Hypothalamus (tissue), 51 donors: ENCODE results near the gene PPP1R13B.
A peak's percentile ranks its signal among the peaks of the same experiment; 100 is the strongest.

ENCODE experiments used
- DNase-seq, 51 donors: peaks; one replicate each; lab custom pipeline; 2025; lab: John Stamatoyannopoulos, UW

Gene PPP1R13B

DNA sequence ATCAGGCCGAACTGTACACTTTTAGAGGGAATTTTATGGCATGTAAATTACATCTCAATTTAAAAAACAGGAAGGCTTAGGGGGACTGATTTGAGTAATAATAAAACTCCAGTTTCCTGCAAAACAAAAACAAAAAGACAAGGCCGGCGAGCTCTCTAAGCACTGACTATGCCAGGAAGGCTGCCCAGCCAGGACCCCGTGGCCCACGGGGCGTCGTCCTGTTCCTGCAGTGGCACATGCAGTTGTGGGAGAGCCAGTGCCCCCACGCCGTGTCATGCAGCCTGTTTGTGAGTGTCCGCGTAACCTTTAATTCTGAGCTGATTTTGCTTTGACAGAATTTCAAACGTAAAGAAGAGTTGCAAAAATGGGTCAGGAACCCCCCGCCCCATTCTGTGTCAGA is 142.7 kb downstream of the PPP1R13B start:
- DNase-seq: no peak

DNA sequence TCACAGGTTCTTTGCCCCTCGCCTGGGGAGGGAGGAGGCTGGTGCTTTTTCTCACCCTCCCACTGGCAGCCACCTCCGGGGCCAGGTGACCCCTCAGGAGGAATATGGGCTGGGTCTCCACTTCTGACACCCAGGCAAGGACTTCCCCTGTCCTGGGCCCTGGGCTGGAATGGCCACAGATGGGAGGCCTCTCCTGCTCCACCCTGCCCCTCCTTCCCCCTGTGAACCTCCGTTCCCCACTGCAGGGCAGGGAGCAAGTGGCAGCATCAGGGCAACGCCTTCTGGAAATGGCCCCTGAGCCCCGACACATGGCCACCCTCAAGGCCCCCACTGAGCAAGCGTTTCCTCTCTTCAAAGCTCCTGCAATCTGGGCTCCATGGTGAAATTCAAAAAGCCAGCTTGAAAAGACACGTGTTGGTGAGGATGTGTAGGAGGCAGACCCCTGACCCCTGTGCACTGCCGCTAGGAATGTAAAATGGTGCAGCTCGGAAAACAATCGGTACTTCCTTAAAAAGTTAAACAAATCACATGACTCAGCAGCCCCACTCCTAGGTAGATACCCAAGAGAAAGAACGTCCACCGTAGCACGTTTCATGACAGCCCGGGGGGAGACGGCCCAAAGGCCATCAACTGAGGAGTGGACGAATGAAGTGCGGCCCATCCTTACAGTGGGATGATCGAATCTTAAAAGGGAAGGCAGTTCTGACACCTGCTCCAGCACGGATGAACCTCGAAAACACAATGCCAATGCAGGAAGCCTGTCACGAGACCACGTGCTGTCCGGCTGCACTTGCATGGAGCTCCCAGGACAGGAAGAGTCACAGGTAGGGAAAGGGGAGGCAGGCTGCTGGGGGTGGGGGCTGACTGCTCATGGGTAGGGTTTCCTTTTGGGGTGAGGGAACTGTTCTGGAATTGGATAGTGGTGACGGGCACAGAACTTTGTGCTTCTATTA is 143.7 kb downstream of the PPP1R13B start:
- DNase-seq: no peak

DNA sequence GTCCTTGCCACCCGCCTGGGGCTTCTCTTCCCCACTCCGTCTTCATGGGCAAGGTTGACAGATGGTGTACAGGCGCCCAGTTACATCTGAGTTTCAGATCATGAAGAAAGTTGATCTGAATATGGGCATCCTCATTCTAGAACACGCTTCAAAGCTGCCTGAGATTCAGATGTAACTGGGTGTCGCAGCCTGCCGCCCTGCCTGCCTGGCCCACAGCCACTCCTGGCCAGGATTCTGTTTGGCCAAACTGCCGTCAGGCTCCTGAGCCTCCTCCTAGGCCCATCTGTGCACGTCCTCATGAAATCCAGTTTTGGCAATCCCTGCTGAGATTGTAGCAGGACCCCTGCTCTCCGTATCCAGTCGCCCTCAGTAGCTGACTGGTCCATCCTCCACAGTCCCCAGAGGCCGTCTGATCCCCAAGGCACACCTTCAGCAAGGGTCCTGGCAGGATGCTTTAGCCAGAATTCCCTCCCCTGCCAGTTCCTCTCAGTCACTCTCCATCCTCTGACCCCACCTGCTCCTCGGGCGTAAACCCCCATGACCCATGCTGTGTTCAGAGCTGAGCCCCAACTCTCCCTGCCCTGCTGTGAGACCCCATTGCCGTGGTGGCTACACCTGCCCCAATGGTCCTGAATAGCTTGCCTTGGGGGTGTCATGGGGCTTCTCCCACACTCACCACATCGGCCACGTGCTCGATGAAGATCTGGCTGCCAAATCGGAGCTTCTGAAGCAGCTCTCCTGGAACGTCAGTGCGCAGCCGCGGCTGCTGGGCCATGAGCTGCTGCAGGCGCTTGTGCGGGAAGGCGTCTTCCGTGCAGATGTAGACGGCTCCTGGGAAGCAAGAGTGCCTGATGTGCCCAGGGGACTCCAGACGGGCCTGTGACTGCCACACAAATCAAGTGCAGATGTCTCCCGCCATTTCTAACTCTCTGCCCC is 144.6 kb downstream of the PPP1R13B start:
- no peak for DNase-seq

DNA sequence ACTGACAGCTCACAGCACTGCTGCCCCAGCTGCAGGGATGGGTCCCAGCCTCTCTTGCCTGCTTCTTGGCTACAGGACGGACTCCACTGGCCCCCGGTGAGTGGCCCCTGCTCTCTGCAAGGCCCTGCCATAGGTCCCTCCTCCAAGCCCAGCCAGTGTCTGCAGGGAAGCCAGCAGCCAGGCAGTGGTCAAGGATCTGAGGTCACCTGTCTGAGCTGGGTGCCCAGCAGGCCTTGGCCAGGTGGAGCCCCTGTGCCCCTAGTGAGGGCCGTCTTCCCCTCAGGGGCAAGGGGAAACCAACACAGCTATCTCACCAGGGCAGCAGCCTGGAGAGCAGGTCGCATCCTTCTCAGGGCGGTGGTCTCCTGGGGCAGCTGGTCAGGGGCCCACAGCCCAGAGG is 145.3 kb downstream of the PPP1R13B start:
- DNase-seq: no peak

DNA sequence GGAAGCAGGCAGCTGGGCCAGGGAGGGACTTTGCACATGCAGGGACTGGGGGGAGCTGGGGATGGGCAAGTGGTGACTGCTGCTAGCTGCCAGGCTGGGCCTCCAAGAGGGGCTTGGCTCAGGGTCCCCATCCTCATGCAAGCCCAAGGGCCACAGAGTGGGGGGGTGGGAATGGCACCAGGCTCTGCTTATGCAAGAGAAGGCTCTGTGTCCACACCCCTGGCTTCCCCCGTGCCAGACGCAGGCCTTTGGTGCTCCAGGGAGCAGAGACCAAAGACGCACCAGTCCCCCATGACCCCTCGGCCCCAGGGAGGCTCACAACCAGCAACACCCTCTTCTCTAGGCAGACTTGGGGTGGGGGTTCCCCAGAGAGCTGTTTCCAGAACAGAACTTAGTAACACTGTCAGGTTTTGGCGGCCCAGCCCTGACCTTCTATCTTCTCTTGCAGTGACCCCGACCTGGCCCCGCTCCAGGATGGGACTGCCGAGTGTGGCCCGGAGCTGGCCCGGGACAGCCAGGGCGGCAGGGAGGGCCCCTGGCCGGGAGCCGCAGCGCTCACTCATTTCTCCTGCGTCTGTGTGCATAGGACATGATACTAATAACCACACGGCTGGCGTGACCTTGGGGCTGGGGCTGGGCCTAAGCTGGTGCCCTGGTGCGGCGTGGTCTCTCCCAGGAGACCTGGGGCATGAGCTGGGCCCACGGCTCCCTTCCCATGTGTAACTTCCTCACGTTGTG is 146.5 kb downstream of the PPP1R13B start:
- DNase-seq: no peak

DNA sequence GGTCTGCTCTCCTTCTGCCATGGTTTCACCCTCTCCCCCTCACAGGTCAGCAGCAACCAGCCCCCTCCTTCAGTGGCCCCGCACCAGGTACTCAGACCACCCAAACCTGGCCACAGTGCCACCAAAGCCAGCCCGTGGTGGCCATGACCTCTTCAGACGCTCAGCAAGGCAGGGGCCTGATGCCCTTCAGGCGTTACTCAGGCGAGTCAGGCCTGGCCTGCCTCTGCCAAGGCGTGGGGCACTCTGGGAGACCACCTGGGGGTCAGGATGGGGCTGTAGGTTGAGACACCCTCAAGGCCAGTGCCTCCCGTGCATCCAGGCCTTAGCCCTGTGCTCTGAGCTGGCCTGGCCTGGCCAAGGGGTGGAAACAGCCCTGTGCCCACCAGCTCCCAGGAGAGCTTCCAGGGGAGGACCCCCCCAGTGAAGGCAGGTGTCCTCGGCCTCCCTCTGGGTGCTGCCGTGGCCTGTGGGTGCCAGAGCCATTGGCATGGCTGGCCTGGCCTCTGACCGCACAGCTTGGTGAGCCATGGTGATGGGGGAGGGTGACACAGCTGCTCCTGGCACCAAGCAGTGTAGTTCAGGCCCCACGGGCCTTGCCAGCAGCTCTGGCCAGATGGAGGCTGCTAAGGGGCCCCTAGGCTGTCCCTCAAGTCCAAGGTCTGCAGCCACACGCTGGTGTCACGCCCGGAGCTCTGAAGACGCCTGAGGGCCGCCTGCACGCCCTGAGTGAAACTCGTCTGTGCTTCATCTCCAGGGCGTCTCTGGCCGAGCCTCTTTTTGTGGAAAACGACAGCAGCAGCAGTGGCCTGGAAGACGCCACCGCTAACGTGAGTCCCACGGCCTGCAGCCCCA is 147.2 kb downstream of the PPP1R13B start:
- DNase-seq: peak in 32 of 51 donors; percentile 26 to 82 (median 54)

DNA sequence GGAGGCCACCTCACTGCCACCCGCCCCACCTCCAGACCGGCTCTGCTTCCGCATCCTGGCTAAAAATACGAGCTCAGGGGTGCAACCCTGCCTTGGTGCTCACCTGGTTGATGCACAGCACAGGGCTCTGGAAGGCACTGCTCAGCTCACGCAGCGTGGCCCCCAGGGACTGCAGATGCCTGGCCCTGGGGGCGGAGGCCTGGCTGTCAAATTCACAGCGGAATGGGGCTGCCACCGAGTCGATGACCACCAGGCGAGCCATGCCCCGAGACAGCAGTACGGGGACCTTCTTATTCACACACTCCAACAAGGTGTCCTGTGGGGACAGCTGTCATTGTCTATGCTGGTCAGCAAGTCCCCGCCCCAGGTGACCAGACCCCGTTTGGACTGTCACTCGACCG is 148.1 kb downstream of the PPP1R13B start:
- DNase-seq: no peak

DNA sequence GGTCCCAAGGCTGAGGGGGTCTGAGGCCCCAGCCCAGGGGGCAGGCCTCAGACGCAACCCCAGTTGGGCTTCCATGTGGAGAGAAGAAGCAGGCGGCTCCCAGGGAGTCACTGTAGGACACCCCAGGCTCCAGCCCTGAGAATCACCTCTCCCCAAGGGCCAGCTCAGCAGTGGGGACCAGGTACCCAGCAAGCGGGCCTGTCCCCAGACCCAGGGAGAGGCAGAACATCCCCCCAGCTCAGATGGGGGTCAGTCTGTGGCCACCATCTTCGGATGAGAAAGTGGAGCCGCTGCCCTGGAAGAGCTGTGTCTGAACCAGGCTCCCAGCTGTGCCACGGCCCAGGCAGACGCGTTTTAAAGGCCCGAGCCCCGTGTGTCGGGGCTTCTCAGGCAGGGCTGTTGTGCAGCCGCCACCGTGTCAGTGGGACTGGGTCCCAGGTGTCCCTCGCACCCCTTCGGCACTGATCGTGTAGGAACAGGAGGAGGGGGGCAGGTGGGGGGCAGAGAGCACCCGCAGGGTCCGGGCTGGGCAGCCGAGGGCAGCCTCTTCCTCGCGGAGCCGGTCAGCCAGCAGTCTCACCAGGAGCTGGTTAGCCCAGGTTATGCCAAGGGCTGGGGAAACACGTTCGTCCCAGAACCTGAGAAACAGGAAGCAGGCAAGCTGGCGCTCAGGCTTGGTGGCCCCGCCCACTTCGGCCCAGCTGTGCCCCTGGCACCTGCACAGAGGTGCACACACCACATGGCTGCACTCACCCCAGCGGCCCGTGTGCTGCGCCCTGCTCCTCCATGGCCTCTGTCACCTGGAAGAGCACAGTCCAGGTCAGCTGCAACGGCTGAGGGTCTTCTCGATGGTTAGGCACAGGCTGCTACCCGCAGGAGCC is 148.8 kb downstream of the PPP1R13B start:
- DNase-seq: no peak

DNA sequence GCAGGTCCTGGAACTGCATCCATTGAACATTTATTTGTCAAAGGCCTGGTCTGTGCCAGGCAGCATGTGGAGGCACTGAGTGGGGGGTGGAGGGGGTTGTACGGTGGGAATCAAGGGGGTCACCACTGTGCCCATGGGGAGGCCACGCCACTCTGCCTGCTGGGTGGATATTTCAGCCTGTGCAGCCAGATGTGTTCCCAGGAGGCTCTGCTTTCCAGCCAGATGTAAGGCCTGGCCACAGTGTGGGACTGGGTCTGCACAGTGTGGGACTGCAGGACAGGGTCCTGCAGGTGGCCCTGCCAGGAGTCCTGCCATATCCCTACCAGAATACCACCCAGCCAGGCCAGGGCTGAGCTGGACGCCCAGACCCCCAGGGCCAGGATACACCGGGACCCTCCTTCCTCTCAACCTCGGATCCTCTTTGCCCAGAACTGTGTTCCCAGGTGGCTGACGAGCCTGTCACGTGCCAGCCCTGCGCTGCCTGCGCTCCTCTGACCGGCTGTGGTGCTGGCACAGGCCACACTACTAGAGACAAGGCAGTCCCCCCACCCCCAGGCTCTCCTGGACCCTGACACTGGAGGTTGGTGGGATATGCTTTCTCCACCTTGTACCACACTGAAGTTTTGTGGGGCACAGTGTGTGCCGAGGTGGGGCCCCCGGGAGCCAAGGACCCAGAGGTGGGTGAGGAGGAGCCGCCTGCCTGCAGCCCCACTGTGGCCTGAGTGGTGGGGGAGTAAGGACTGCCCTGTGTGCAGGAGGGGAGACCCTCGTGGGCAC is 149.6 kb downstream of the PPP1R13B start:
- no peak for DNase-seq

DNA sequence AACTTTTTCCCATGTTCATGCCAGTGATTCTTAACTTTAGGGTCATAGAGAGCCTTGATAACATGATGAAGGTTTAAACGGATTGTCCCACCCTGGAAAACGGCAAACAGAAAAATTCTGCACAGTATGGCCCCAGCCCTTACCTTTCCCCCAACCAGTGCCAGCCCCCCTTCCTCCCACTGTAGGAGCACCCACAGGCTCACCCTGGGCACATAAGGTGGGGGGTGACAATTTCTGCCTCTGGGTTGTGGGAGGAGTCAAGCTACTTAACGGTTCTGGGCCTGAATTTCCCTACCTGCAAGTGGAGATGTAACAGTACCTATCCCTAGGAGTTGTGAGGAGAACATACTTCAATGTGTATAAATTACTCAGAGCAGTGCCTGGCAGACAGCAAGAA is 150.2 kb downstream of the PPP1R13B start:
- DNase-seq: no peak

DNA sequence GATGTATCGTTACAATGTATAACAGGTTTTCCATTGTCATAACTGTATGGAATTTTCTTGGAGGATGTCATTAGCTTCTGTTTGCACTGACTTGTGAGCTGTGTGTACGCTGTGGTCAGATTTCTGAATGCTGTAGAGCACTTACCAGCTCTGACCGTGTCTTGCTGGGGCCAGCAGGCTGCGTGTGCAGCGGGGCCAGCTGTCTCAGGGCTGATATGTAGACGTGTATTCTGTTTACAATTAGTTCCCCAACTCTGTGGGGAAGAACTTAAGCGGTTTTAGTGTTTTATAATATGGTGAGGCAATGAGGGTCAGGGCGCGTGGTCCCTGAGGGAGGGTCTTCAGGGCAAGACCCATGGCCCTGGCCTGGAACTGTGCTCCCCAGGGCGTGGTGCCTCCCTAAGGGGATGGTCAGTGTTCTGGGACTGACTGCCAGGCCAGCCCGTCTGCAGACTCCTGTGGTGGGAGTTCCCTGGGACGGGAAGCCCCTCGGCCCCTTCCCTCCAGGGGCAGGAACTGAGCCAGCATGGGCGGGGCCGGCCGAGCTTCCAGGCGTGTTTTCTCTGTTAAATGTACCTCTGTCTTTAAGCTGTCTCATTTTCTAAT is 150.8 kb downstream of the PPP1R13B start:
- DNase-seq: no peak

DNA sequence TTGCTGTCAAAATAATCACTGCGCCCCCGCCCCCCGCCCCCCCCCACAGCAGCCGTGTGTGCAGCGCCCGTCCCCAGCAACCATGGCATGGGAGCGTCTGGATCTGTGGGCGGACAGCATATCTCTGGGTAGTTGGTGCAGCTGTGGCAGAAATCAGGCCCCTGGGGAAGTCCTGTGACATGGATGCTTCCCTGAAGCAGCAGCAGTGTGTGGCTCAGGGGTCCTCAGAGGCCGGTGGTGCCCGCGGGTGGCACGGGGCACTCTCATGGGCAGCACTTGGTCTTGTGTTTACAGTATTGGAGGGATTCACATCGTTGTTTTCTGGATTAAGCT is 151.3 kb downstream of the PPP1R13B start:
- DNase-seq: no peak

DNA sequence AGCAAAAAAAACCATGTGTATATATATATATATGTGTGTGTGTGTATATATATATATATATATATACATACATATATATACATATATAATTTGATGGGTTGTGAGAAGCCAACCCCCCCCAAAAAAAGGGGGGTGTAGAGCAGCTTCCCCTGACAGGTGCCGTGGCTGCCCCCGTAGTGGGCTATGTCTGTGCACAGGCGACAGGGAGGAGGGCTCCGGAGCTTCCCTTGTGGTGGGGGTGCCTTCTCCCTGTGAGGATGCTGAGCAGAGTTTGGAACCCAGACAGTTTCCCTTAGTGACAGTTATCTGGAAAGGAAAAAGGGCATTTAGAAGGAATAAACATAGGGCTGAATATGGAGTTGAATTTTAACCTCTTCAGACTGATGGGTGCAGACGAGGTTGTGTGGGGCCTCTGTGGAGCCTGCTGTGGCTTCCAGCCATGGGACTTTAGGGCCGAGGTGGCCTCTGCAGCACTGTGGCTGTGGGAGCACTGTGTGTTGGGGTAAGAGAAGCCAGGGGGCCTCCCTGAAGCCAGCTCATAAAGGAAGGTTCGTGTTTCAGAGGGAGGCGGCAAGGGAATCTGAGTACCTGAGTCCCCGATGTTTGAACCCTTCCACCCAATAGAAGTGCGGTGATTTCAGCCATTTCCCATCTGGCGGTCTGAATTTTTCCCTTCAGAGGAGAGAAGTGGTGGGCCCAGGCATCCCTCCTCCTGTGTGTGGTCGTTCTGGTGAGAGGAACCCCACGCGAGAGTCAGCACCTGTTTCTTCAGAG is 151.9 kb downstream of the PPP1R13B start:
- no peak for DNase-seq

DNA sequence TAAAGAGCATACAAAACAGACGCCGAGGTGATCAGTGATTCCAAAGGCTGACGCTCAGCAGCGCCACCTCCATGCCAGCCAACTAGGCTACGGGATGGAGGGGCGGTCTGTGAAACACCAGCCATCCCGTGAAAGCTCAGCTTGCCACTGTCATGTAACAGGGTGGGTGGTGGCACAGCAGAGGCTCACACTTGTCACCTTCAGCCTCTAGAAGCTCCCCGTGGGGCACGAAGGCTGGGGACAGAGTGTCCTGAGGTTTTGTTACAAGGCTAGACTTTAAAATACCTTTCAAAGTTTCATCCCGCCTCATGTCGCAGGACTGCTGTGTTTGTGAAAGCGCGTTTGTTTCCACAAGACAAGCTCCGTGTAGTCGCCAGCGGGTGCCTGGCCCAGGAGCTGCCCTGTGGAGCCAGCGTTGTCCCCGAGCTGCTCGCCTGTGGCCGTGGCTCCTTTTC is 152.8 kb downstream of the PPP1R13B start:
- DNase-seq: peak in 1 of 51 donors; percentile 49

DNA sequence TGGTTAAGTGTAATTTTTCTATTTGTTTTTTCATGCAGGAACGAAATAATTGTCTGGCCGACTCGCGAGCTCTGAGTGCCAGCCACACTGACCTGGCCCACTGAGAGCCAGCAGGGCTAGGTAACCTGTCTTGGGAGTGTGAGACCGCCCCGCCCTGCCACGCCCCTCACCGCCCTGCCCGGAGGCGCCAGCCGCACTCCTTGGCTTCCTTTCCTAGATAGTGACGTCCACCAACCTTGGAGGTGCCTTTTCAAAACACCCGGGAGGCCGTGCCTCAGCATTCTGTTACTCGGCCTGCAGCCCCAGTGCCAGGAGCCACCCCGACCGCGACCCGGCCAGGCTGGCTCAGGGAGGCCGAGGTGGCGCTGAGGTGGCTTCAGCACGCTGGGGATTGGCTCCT is 153.9 kb downstream of the PPP1R13B start:
- DNase-seq: no peak

DNA sequence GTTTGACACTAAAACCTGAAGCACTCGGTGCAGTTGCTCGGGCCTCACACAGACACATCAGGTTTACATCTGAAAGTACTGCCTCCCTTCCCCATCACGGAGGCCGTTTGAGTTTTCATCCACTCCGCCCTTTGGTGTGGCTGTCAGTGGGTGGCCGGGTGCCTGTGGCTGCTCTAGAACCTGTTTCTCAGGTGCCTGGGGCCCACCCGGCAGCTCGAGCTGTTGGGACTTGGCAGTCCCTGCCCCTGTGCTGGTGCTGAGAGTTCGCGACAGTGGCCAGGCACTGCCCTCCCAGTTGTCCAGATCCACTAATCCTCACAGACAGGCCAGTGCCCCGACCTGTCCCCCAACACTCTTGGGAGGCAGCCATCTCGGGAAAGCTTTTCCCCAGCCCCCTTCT is 154.5 kb downstream of the PPP1R13B start:
- DNase-seq: no peak

DNA sequence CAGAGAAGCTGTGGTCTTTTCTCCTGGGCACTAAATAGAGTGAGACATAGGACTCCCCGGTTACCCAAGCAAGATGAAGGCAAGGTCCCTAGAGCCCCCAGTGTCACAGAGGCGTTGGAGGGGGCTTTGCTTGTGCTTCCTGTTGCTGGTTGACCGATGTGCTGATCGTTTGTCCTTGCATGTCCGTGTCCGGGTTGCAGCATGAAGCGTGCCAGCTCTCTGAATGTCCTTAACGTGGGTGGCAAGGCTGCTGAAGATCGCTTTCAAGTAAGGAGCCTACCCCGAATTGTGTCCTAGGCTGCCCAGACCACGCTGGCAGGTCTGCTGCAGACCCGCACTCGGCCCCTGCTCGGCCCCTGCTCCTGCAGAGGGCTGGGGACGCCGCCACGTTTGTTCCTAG is 155.2 kb downstream of the PPP1R13B start:
- DNase-seq: no peak
